SK-N-SH (cell line): ENCODE results near the gene HAUS8. TPM values are rescaled to one million over a fixed set of nuclear protein-coding genes. Genes with fewer than 3 reads are reported as not detected.

ENCODE experiments used
- CTCF ChIA-PET: fragments of 300-600, 350-600 bp; formaldehyde crosslinking; extraction: SDS; loops from one replicate; lab custom pipeline; 2021; lab: Yijun Ruan, JAX
- POLR2A ChIA-PET: fragments of 350-600 bp; sonication (Branson Sonifier 250); formaldehyde crosslinking; extraction: SDS; loops from one replicate; lab custom pipeline; 2020; ENCODE audit warnings: antibody characterized with exemption, inconsistent platforms; lab: Yijun Ruan, JAX
- DNase-seq: peaks from one replicate; pipeline ENCODE4 v3.0.0; 2012
- H2AFZ ChIP-seq: fragments of 200-600 bp; sonication (generic); 2 replicates; pipeline ENCODE4 v1.8.1; 2016; ENCODE audit warnings: antibody characterized with exemption, mild to moderate bottlenecking, low read depth
- H3F3A ChIP-seq: fragments of 200-600 bp; sonication (generic); replicated peaks from 2 replicates; pipeline ENCODE3; 2016; ENCODE audit warnings: antibody characterized with exemption, mild to moderate bottlenecking; ENCODE audit not compliant: insufficient read depth
- H3K27ac ChIP-seq, 2 experiments: fragments of 200-500 bp in 1 of 2; fragments of 200-600 bp in 1 of 2; sonication (Bioruptor generic) in 1 of 2; sonication (generic), shearing (Covaris generic) in 1 of 2; 2 replicates each; pipeline versions ENCODE4 v1.5.1 to v1.6.1; 2014 to 2016; ENCODE audit warnings: low read depth in 2 of 2, inconsistent platforms in 1 of 2, low read length in 1 of 2, mild to moderate bottlenecking in 1 of 2, mixed read lengths in 1 of 2
- H3K27me3 ChIP-seq: fragments of 200-600 bp; sonication (generic), shearing (Covaris generic); 2 replicates; pipeline ENCODE4 v1.6.1; 2016; ENCODE audit warnings: mixed run types; ENCODE audit not compliant: insufficient read depth
- H3K36me3 ChIP-seq, 2 experiments: fragments of 200-500 bp in 1 of 2; fragments of 200-600 bp in 1 of 2; sonication (Bioruptor generic) in 1 of 2; sonication (generic) in 1 of 2; replicated peaks in 1 of 2; 2 replicates each; pipeline versions ENCODE3 to v1.5.1; 2014 to 2016; ENCODE audit warnings: low read length in 1 of 2, mild to moderate bottlenecking in 1 of 2; ENCODE audit not compliant: insufficient read depth in 2 of 2, control insufficient read depth in 1 of 2
- H3K4me1 ChIP-seq, 2 experiments: fragments of 200-500 bp in 1 of 2; fragments of 200-600 bp in 1 of 2; sonication (Bioruptor generic) in 1 of 2; sonication (generic), shearing (Covaris generic) in 1 of 2; 2 replicates each; pipeline versions ENCODE4 v1.5.1 to v1.6.1; 2014 to 2016; ENCODE audit warnings: low read depth in 1 of 2, low read length in 1 of 2, mixed run types in 1 of 2; ENCODE audit not compliant: insufficient read depth in 2 of 2, control insufficient read depth in 1 of 2
- H3K4me2 ChIP-seq: fragments of 200-600 bp; sonication (generic), shearing (Covaris generic); 2 replicates; pipeline ENCODE4 v1.6.1; 2017; ENCODE audit warnings: mixed run types
- H3K4me3 ChIP-seq, 2 experiments: fragments of 200-500 bp in 1 of 2; fragments of 200-600 bp in 1 of 2; sonication (Bioruptor generic) in 1 of 2; sonication (generic), shearing (Covaris generic) in 1 of 2; 2 replicates each; pipeline versions ENCODE4 v1.5.1 to v1.8.1; 2014 to 2016; ENCODE audit warnings: low read depth in 2 of 2, inconsistent platforms in 1 of 2, low read length in 1 of 2, mild to moderate bottlenecking in 1 of 2, mixed read lengths in 1 of 2, moderate library complexity in 1 of 2
- H3K79me2 ChIP-seq: fragments of 200-600 bp; sonication (generic); 2 replicates; pipeline ENCODE4 v1.8.1; 2017; ENCODE audit warnings: mild to moderate bottlenecking; ENCODE audit not compliant: insufficient read depth
- H3K9ac ChIP-seq: fragments of 200-600 bp; sonication (generic); 2 replicates; pipeline ENCODE4 v1.6.1; 2017; ENCODE audit warnings: mixed run types
- H3K9me2 ChIP-seq: fragments of 200-600 bp; sonication (generic); 2 replicates; pipeline ENCODE4 v1.6.1; 2017; ENCODE audit warnings: mixed run types
- H3K9me3 ChIP-seq: fragments of 200-600 bp; sonication (generic); 2 replicates; pipeline ENCODE4 v1.6.1; 2017; ENCODE audit warnings: mixed run types, mild to moderate bottlenecking, moderate library complexity
- H4K20me1 ChIP-seq: fragments of 200-600 bp; sonication (generic); 2 replicates; pipeline ENCODE4 v1.6.1; 2017; ENCODE audit warnings: mild to moderate bottlenecking, mixed run types; ENCODE audit not compliant: insufficient read depth
- CHD2 ChIP-seq: fragments of 150-350 bp; IDR thresholded peaks from 2 replicates; pipeline ENCODE4 v1.6.1; 2018; ENCODE audit warnings: low read length; ENCODE audit not compliant: partially characterized antibody
- CTCF ChIP-seq: fragments of 200-600 bp; sonication (generic); IDR thresholded peaks from 2 replicates; pipeline ENCODE4 v1.6.1; 2017; ENCODE audit warnings: antibody characterized with exemption, mild to moderate bottlenecking, moderate library complexity
- ELF1 ChIP-seq: IDR thresholded peaks from 2 replicates; pipeline ENCODE4 v1.4.0; 2012
- EP300 ChIP-seq, 2 experiments: IDR thresholded peaks; 2 replicates each; pipeline versions ENCODE4 v1.4.0 to v1.6.1; 2012; ENCODE audit warnings: borderline replicate concordance in 1 of 2, low read depth in 1 of 2, low read length in 1 of 2
- FOSL2 ChIP-seq: IDR thresholded peaks from 2 replicates; pipeline ENCODE4 v1.4.0; 2012; ENCODE audit warnings: low read depth, mild to moderate bottlenecking, moderate library complexity, borderline replicate concordance
- JUND ChIP-seq: IDR thresholded peaks from 2 replicates; pipeline ENCODE4 v1.4.0; 2012
- RAD21 ChIP-seq: IDR thresholded peaks from 2 replicates; pipeline ENCODE4 v1.6.1; 2012; ENCODE audit warnings: mild to moderate bottlenecking, low read length
- SMC3 ChIP-seq: IDR thresholded peaks from 2 replicates; pipeline ENCODE4 v1.6.1; 2012; ENCODE audit warnings: low read depth, low read length, improper control_type of control experiment
- TEAD4 ChIP-seq: IDR thresholded peaks from 2 replicates; pipeline ENCODE4 v1.4.0; 2012; ENCODE audit warnings: mild to moderate bottlenecking, borderline replicate concordance; ENCODE audit not compliant: insufficient read depth
- YY1 ChIP-seq: IDR thresholded peaks from 2 replicates; pipeline ENCODE4 v1.4.0; 2012; ENCODE audit warnings: low read depth, mild to moderate bottlenecking
- WGBS: methylation state at CpG from one replicate; pipeline ENCODE4 v1.1.6; 2017; ENCODE audit warnings: low lambda C conversion rate; 5-methylcytosine and 5-hydroxymethylcytosine counted together
- polyA plus RNA-seq, 3 experiments: library from polyadenylated mRNA; depleted of rRNA; stranded (reverse); fragments of >200 nt; gene quantifications; 2 replicates each; pipeline ENCODE4 v1.2.3, GENCODE V29; 2012
- TF ChIP-seq, protein P1 (sequence below): fragments of 150-350 bp; IDR thresholded peaks from 2 replicates; pipeline ENCODE4 v1.6.1; 2016; ENCODE audit warnings: mild to moderate bottlenecking, low read depth, low read length
- TF ChIP-seq, protein P2 (sequence below): IDR thresholded peaks from 2 replicates; pipeline ENCODE4 v1.4.0; 2012; ENCODE audit warnings: low read depth, borderline replicate concordance
- TF ChIP-seq, protein P3 (sequence below): fragments of 150-350 bp; IDR thresholded peaks from 2 replicates; pipeline ENCODE4 v1.6.1; 2017; ENCODE audit warnings: antibody characterized with exemption, low read length, low read depth, borderline replicate concordance

Gene HAUS8
- polyA plus RNA-seq, 1 of the 3 experiments (the other 2 are of a cell fraction), result 9.6 TPM

DNA sequence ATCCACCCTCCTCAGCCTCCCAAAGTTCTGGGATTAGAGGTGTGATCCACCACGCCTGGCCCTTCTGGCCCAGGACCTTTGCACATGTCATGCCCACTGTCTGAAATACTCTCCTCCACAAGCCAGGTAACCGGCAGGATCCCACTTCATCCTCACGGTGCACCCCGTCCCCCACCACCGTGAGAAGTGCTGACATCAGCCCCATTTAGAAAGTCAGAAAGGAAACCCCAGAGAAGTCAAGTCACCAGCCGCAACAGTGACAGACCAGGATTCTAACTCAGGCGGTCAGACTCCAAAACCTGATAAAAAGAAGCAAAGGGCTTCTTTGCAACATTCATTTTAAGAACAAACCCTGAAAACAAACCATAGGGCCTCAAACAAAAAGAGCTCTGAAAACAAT, 52.5 kb downstream of the HAUS8 start:
- no peaks in the 10 kb centered on the region for H3K79me2 ChIP-seq
- ChIA-PET CTCF (interaction anchor here (0.7 kb wide), 1 partner anchor 30 kb away, joined by 4 read pairs; no protein-coding TSS in a partner anchor), POLR2A (no interaction called here)
- H4K20me1 ChIP-seq, result no peaks in the 10 kb centered on the region
- no peaks in the 10 kb centered on the region for H3K9me3 ChIP-seq
- H3F3A ChIP-seq, result no peaks in the 10 kb centered on the region
- DNase-seq, result no peak
- no peaks in the 10 kb centered on the region for H3K4me1 ChIP-seq
- no peak overlapping the region for H3K9ac ChIP-seq
- H3K4me2 ChIP-seq, result no peak overlapping the region
- 37% methylated on average over 7 of the region's 7 CpGs for WGBS
- H2AFZ ChIP-seq, result no peak overlapping the region
- peaks cover 34% of the 10 kb centered on the region for H3K27me3 ChIP-seq
- no peaks in the 10 kb centered on the region for H3K9me2 ChIP-seq
- H3K36me3 ChIP-seq, result no peaks in the 10 kb centered on the region
- no peak overlapping the region for H3K4me3 ChIP-seq
- no peak overlapping the region for H3K27ac ChIP-seq
- TF ChIP-seq YY1, result no peak
- no peak for TF ChIP-seq TEAD4

- H2AFZ ChIP-seq, result no peak overlapping the region
- H3K4me1 ChIP-seq, result no peaks in the 10 kb centered on the region
- ChIA-PET CTCF (interaction anchor here (0.7 kb wide), 2 partner anchors 31 kb away, joined by 3 to 4 read pairs; no protein-coding TSS in a partner anchor), POLR2A (no interaction called here)
- no peak overlapping the region for H3K27ac ChIP-seq
- no peak overlapping the region for H3K9ac ChIP-seq
- no peaks in the 10 kb centered on the region for H3F3A ChIP-seq
- DNase-seq, result no peak
- no peak overlapping the region for H3K4me3 ChIP-seq
- no peaks in the 10 kb centered on the region for H3K9me3 ChIP-seq
- no peaks in the 10 kb centered on the region for H3K36me3 ChIP-seq
- no peak overlapping the region for H3K4me2 ChIP-seq
- TF ChIP-seq, protein P1, sequence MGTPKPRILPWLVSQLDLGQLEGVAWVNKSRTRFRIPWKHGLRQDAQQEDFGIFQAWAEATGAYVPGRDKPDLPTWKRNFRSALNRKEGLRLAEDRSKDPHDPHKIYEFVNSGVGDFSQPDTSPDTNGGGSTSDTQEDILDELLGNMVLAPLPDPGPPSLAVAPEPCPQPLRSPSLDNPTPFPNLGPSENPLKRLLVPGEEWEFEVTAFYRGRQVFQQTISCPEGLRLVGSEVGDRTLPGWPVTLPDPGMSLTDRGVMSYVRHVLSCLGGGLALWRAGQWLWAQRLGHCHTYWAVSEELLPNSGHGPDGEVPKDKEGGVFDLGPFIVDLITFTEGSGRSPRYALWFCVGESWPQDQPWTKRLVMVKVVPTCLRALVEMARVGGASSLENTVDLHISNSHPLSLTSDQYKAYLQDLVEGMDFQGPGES, result no peak
- TF ChIP-seq TEAD4, result no peak
- TF ChIP-seq CHD2, result no peak
- TF ChIP-seq, protein P2, sequence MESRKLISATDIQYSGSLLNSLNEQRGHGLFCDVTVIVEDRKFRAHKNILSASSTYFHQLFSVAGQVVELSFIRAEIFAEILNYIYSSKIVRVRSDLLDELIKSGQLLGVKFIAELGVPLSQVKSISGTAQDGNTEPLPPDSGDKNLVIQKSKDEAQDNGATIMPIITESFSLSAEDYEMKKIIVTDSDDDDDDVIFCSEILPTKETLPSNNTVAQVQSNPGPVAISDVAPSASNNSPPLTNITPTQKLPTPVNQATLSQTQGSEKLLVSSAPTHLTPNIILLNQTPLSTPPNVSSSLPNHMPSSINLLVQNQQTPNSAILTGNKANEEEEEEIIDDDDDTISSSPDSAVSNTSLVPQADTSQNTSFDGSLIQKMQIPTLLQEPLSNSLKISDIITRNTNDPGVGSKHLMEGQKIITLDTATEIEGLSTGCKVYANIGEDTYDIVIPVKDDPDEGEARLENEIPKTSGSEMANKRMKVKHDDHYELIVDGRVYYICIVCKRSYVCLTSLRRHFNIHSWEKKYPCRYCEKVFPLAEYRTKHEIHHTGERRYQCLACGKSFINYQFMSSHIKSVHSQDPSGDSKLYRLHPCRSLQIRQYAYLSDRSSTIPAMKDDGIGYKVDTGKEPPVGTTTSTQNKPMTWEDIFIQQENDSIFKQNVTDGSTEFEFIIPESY, result no peak
- no peak for TF ChIP-seq JUND
- TF ChIP-seq CTCF, result no peak
- TF ChIP-seq RAD21, result no peak
- TF ChIP-seq, protein P3, sequence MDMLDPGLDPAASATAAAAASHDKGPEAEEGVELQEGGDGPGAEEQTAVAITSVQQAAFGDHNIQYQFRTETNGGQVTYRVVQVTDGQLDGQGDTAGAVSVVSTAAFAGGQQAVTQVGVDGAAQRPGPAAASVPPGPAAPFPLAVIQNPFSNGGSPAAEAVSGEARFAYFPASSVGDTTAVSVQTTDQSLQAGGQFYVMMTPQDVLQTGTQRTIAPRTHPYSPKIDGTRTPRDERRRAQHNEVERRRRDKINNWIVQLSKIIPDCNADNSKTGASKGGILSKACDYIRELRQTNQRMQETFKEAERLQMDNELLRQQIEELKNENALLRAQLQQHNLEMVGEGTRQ, result no peak
- no peak for TF ChIP-seq ELF1
- no peak for TF ChIP-seq EP300 (IDR thresholded peaks at IDR 0.05; ENCODE audit: borderline replicate concordance in 1 of 2, low read depth in 1 of 2, low read length in 1 of 2)
- no peak for TF ChIP-seq SMC3
- TF ChIP-seq FOSL2, result no peak
- no peaks in the 10 kb centered on the region for H3K9me2 ChIP-seq
- H3K27me3 ChIP-seq, result peaks cover 34% of the 10 kb centered on the region
- WGBS, result 34% methylated on average over 12 of the region's 12 CpGs
- no peaks in the 10 kb centered on the region for H3K79me2 ChIP-seq
- H4K20me1 ChIP-seq, result no peaks in the 10 kb centered on the region
Observed at GRCh38 chr19:17021793-17022590, 53.3 kb downstream of the HAUS8 start.
